Stimulated activated CD4-positive, alpha-beta T cell treated with anti-CD3 and anti-CD28 coated beads, TNF-alpha, amount 100 ng/mL, for 48 hours (primary cell): ENCODE measurements around the gene TMPRSS2.

Experiments
- DNase-seq, 3 donors: peaks; one replicate each; pipeline ENCODE4 v3.0.0-alpha.2; 2020; ENCODE audit warnings: low read depth in 3 of 3

TMPRSS2 gene

DNA sequence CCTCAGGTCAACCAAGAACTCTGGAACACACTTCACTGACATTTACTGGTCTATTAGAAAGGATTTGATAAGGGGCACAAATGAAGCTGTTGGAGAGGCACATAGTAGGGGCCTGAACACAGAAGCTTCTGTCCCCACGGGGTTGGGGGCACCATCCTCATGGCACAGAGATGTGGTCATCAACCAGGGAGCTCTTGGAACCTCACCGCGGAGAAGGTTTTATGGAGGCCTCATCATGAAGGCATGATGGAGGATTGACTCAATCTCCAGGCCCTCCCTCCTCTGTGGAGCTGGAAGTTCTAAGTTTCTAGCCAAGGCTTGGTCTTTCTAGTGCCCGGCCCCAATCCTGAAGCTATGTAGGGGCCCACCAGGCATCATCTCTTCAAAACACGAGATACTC, 58.3 kb downstream of the TMPRSS2 start:
- DNase-seq, result no peak

DNA sequence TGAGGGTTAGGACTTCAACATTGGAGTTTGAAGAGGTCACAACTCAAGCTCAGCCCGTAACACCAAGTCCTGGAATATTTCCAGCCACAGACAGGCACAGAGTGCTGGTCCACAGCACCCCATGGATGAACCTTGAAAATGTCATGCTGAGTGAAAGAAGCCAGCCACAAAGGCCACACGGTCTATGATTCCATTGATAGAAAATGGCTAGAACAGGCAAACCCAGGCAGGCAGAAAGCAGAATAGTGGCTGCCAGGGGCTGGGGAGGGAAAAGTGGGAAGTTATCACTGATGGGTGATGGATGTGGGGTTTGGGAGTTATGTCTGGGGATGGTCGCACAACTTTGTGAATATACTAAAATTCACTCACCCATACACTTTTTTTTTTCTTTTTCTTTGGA, 60.6 kb downstream of the TMPRSS2 start:
- DNase-seq, result no peak

DNA sequence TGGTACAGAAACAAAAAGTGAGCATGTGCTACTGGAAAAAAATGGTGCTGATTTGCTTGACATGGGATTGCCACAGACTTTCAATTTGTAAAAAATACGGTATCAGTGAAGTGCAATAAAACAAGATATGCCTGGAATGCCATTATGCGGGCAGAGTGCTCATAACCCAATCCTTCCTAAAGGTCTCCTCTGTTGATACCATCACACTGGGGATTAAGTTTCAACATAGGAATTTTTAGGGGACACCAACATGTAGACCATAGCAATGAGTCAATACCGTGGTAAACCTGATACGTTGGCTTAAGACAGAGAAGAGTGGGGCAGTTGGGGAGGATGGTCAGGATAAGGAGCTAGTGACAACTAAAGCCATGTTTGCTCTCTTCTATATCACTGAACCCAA, 61.4 kb downstream of the TMPRSS2 start:
- DNase-seq, result no peak

DNA sequence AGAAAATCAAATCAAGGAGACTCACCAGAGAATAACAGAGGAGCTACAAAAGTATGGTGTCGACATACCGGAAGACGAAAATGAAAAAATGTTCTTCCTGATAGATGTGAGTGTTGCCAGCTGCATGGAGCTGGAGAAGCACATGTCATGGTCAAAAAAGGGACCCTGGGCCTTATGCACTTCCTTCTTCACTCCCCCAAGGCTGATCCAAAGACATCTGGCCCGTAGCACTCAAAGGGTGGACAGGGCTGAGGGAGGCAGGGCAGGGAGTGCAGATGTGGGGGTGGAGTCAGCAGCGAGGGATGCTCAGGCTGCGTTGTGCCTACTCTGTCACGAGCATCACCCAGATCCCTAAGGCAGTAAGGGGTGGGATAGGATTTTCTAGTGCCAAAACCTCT, 62.5 kb downstream of the TMPRSS2 start:
- DNase-seq, result no peak

DNA sequence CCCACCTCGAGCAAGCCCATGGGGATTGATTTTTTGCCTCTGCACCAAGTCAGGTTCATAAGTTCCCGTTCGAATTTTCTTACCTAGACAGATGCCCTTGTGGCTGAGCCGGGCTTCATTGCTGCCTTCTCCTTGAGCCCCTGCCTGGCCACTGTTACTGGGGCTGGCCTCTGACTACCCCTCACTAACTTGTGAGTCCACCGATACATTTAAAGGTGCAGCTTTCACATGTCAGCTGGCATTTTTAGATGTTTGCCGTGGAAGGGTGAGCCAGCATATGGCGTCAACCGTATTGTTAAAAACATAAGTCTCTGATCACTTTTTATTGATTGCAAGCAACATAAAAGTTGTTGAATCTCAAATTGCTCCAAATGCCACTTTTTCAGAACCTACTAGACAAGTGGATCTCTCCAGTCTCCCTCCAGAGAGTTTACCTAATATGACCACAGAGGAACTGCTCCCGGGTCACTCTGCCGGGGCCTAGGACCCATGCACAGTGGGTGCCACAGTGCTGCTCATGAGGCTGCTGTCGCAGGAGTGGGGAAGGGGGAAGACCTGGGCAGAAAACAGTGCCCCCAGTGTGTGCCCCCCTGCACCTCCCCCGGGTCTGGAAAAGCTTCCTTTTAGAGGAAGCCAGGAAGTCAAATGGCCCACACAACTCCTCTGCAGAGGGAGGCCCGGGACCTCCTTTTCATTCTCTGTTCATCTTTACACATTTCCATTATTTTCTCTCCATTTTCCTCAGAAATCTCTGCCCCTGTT, 63.1 kb downstream of the TMPRSS2 start:
- no peak for DNase-seq

DNA sequence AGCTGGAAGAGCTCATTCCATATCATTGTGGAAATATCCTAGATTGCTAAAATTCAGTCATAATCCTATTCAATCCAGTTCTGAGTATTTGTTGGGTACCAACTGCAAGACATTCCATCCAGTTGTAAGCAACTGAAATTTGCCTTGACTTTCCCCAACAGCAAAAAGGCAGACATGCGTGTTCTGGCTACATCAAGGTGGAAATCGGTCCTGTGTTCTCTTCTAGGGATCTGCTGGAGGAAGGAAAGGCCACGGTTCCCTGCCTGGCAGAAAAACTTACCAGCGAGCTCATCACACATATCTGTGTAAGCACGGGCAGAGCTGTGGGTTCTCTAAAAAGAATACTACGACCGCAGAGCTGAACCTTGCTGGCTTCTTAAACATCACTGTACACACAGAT, 64.4 kb downstream of the TMPRSS2 start:
- DNase-seq, result no peak

DNA sequence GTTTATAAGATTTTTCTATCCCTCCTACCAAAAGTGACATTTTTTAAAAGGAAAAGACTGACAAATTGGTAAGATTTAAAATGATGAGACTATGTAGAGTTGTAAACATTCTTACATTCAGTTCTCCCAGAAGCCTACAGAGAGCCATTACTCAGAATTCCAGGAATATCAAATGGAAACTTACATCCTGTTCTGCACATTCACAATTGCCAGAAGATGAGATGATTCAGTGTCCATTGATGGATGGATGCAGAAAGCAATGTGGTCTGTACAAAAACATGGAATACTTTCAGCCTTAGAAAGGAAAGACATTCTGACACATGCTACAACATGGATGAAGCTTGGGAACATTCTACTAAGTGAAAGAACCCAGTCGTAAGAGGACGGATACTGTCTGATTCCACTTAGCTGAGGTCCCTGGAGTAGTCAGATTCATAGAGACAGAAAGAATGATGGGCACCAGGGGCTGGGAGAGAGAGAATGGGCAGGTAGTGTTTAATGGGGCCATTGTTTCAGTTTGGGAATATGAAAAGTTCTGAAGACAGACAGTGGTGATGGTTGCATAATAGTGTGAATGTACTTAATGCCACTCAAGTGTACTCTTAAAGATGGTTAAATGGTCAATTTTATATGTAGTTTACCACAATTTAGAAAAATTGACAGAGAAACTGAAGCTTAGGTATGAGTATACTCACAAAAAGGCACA, 65.3 kb downstream of the TMPRSS2 start:
- DNase-seq, result no peak

DNA sequence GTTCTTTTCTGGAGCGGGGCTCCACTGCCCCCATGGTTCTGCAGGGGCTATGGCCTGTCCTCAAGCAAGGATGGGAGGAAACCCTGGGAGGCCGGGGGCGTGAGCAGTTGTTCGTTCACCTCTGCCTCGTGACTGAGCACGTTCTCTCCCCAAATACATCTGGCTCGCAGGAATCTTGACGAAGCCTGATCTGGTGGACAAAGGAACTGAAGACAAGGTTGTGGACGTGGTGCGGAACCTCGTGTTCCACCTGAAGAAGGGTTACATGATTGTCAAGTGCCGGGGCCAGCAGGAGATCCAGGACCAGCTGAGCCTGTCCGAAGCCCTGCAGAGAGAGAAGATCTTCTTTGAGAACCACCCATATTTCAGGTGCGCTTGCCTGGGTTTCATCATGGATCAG, 66.4 kb downstream of the TMPRSS2 start:
- no peak for DNase-seq

DNA sequence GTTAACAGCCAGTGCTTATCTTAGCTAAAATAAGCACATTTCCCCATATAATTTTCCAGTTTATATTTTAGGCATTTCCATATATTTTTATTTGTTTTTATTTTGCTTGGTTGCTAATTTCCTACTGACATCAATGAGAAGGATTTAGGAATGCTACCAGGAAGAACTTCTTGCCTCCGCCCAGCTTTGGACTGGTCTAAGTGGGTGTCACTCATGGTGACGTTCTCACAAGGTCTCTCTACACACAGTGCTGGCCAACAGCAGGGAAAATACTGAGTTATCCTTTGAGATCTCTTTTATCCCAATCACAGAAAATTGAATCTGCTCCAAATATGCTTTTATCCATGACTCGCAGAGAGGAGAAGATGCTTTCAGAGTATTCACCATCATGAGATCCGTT, 68.7 kb downstream of the TMPRSS2 start:
- DNase-seq, result no peak

DNA sequence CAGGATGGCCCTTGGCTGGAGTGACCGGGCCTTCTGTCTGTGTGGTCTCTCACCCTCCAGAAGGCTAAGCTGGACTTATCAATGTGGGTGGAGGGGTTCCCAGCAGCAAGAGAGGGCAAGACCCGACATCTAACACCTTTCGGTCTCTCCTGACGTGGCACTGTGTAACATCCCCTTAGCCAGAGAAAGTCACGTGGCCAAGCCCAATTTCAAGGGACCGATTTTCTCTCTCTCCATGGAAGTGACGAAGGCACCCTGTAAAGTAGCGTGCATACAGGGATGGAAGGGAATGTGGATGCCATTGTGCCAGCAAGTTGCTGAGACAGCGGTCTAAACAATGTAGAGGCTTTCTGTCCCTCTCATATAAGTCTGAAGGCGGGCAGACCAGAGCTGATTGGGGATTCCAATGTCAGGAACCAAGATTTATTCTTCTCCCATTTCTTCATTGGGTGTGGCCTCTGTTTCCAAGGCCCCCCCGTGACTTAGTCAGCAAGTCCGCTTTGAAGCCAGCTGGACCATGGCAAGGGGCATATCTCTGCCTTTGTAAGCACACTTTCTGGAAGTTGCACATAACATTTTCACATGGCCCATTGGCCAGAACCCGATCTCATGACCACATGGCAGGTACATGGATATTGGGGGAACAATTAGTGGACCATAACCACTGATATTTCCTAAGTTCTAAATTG, 69.4 kb downstream of the TMPRSS2 start:
- DNase-seq, result no peak

DNA sequence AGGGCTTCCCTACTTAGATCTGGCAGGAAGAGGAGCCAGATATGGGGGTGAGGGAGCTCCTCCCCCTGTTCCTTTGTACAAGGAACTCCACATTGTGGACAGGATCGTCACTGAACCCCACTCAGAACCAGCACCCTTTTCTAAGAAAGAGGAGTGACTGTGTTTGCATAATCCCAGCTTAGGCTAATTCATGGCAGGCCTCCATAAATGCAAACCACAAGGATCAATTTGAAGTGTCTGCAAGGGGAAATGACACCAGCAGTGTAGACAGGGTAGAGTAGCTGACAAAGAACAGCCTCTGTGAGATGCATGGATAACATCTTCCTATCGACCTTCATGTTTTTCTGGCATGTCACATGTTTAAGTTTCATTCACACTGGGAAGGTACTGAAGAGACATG, 70.2 kb downstream of the TMPRSS2 start:
- no peak for DNase-seq

DNA sequence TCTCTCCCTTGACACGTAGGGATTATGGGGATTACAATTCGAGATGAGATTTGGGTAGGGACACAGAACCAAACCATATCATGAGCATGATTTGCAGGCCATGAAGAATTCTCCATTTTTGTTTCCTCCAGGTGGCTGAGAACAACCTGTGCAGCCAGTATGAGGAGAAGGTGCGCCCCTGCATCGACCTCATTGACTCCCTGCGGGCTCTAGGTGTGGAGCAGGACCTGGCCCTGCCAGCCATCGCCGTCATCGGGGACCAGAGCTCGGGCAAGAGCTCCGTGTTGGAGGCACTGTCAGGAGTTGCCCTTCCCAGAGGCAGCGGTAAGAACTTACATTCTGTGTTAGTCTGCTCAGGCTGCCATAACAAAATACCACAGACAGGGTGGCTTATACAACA, 72.3 kb downstream of the TMPRSS2 start:
- DNase-seq, result no peak

DNA sequence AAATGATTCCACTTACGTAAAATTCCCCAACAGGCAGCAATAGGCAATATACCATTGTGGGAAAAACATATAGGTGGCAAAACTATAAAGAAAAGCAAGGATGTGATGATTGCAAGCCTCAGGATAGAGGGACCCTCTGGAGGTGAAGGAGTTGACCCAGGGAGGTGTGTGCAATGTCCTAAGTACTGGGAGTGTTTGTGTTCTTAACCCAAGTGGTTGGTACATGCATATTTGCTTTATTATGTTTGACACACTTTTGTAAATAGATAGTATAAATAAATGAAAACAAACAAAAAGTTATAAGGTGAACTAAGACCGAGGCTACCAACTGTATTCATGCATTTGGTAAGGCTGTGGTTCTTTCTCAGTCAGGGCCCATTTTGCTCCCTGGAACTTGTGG, 74.4 kb downstream of the TMPRSS2 start:
- no peak for DNase-seq

DNA sequence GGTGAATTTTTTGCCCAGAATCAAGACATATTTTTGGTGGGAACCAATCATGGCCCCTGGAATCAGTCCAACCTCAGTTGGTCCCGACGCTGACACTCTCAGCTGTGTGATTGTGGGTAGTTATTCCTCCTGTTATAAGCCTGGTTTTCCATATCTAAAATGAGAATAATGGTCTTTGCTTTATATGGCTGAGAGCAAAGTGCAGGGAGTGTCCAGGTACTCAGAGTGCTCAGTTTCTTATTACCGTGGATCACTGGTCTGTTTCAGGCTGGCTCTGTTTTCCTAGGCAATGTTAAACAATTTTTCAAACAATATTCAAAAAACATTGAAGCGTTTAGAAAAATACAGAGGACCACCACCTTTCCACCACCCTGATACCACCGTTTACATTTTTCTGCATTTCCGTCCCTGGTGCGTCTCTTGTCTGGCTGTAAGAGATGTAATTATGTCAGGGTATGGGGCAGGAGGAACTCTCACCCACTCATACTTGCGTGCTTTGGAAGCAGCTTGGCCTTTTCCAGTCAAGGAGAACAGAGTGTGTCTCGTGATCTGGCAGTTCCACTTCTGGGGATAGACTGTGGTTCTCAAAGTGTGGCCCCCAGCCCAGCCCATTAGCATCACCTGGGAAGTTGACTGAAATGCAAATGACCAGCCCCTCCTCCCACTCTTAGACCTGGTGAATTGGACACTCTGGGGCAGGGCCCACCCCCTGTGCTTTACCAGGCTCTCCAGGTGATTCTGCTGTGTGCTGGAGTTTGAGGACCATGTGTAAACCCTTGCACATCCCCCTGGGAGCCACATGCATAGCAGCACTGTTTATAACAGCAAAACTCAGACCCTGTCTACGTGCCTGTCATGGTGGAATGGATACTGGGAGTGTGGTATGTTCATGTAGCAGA, 75.1 kb downstream of the TMPRSS2 start:
- no peak for DNase-seq

DNA sequence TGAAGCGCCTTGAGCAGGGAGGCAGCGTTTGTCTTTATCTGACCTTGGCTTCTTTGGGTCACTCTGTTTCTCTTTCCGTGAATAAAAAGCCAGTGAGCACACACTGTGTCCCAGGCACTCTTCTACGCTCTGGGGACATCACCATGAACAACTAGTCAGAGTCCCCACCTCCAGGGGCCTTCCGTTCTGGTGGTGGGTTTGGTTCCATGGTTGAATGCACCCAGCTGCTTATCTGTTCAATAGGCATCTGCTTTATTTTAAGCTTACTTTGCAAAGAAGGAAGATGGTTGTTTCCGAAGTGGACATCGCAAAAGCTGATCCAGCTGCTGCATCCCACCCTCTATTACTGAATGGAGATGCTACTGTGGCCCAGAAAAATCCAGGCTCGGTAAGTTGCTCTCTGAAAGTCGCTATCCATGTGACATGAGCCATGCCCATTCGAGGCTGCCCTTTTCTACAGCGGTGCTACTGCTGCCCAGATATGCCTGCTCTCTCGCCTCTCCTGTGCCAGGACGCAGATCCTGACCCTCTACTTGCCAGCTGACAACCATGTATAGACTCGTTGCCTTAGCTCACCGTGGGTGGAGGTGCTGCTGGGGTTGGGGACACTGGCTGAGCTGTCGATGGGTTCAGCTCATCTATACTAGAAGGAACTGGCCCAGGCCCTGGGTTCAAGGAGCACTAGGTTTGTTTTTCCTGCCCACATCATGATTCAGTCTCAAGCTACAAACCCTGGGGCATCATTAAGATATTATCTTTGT, 76.0 kb downstream of the TMPRSS2 start:
- no peak for DNase-seq

DNA sequence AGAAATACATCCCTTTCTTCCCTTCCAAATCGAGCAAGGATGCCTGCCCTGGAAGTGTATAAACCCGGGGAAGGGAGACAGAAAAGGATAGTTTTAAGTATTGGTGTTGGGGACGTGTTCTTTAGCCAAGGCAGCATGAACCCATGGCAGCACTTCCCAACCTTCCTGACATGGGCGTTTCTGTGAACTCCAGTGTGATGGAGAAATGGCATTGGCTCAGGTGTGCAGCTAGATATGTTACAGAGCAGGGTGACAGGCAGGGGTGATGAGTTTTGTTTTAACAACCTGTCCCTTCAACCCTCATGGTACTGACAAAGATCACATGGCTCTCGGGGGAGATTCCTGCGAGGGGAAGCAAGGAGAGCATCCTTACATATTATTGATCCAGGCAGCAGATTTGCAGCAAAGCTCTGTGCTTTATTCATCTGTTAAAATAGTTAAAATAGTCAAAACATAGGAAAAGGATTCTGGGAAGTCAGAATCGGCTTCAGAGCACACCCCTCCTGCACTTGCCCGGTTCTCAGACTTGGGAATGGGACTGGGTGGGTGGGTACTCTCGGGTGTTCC, 78.0 kb downstream of the TMPRSS2 start:
- no peak for DNase-seq

DNA sequence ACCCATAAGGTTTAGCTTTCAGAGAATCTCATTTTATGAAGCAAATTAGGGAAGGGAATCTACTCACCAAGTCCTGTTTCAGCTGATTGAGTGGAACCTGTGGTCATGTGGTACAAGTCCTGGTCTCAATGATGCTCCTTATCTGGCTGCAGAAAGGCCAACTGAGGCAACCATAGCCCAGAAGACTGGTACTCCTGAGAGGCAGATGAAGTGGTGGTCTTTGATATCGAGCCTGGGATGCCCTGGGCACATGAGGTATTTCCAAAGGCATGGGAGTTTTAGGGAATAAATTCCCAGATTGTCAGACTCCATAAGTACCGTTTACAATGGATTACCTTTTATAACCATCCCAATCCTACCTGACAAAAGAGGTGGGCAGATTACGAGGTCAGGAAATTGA, 78.7 kb downstream of the TMPRSS2 start:
- DNase-seq, result no peak

DNA sequence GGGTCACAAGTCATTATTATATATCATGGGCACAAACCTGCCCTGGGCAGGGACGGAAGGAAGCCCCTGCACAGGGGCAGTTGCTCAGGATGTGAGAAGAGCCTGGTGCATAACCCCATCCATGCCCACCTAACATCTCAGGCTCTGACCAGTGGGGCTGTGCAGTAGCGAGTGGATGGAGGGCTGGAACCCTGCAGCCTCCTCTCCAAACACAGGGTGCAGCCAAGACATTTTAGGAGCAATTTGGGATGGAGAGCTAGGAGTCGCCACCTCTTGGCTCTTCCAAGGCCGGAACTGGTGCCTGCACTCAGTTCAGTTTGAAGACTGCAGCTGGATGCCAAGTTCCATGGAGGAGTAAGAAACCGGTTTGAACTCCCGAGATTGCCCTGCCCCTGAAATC, 79.1 kb downstream of the TMPRSS2 start:
- DNase-seq, result no peak

DNA sequence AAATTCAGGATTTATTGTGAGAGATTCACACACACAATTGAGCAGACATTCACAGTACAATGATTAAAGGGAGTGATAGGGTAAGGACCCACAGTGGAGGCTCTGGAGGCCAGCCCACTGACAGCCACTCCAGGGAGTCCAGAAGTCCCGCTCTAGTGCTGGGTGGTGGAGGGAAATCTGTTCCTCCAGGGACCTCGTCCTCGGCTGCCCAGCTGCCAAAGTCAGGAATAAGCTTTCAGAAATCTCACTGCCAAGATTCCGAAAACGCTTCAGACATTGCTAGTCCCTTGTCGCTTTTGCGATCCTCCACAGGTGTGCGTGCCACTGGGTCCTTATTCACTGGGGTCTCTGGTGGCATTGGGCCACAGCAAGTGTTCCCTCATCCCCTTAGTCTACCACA, 79.6 kb downstream of the TMPRSS2 start:
- DNase-seq, result no peak

DNA sequence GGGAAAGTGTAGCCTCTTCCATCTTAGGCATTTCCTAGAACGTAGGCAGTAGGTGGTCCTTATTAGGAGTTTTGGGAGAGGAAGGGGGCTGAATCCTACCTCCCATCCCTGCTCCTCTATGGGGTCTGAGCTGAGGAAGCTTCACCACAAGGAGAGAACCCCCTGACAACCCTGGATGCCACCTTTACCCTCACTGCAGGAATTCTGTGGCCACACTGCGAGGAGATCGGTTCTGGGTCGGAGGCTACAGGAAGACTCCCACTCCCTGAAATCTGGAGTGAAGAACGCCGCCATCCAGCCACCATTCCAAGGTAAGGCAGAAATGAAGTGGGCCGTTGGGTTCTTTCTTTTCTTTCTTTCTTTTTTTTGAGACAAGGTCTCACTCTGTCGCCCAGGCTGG, 80.4 kb downstream of the TMPRSS2 start:
- DNase-seq, result no peak
